Keratinocyte (primary cell): ENCODE measurements around the gene FTL. TPM values are rescaled to one million over a fixed set of nuclear protein-coding genes. Genes with fewer than 3 reads are reported as not detected.

ENCODE experiments used
- DNase-seq: peaks from one replicate; pipeline ENCODE4 v3.0.0-alpha.2; 2011; ENCODE audit warnings: low read depth, missing footprints, low spot score
- FAIRE-seq: peaks from 2 replicates; lab custom pipeline; 2011; peaks lifted over from hg19 to GRCh38; lab: Jason Lieb, UNC
- H2AFZ ChIP-seq: 2 replicates; pipeline ENCODE4 v1.6.0; 2012; ENCODE audit warnings: low read length, control low read depth, inconsistent platforms; ENCODE audit not compliant: control insufficient read depth
- H3K27ac ChIP-seq: 2 replicates; pipeline ENCODE4 v1.5.1; 2011; ENCODE audit warnings: low read length; ENCODE audit not compliant: control insufficient read depth, insufficient read depth
- H3K27me3 ChIP-seq: 3 replicates; pipeline ENCODE4 v1.6.0; 2011; ENCODE audit warnings: low read length; ENCODE audit not compliant: control insufficient read depth, insufficient read depth; ENCODE audit errors: extremely low read depth
- H3K36me3 ChIP-seq, 2 experiments: 2 replicates in 1 of 2; 3 replicates in 1 of 2; pipeline ENCODE4 v1.5.1; 2011; ENCODE audit warnings: low read length in 2 of 2, mild to moderate bottlenecking in 1 of 2; ENCODE audit not compliant: control insufficient read depth in 2 of 2, insufficient read depth in 2 of 2; ENCODE audit errors: extremely low read depth in 1 of 2
- H3K4me1 ChIP-seq: 3 replicates; pipeline ENCODE4 v1.5.1; 2011; ENCODE audit warnings: low read length; ENCODE audit not compliant: control insufficient read depth, insufficient read depth; ENCODE audit errors: extremely low read depth
- H3K4me2 ChIP-seq: 3 replicates; pipeline ENCODE4 v1.6.0; 2011; ENCODE audit warnings: low read depth, low read length; ENCODE audit not compliant: control insufficient read depth, insufficient read depth; ENCODE audit errors: extremely low read depth
- H3K4me3 ChIP-seq, 3 experiments: fragments of 200-600 bp in 1 of 3; sonication (generic) in 1 of 3; 2 replicates in 2 of 3; 3 replicates in 1 of 3; pipeline ENCODE4 v1.5.1; 2011 to 2016; ENCODE audit warnings: low read length in 3 of 3, mild to moderate bottlenecking in 3 of 3, control low read depth in 2 of 3, inconsistent platforms in 1 of 3, low read depth in 1 of 3, mixed read lengths in 1 of 3, mixed run types in 1 of 3, moderate library complexity in 1 of 3; ENCODE audit not compliant: control insufficient read depth in 2 of 3, insufficient read depth in 2 of 3; ENCODE audit errors: extremely low read depth in 1 of 3
- H3K79me2 ChIP-seq: 2 replicates; pipeline ENCODE4 v1.6.0; 2012; ENCODE audit warnings: low read length; ENCODE audit not compliant: control insufficient read depth, insufficient read depth
- H3K9ac ChIP-seq: 3 replicates; pipeline ENCODE4 v1.6.0; 2011; ENCODE audit warnings: low read length; ENCODE audit not compliant: control insufficient read depth, insufficient read depth; ENCODE audit errors: extremely low read depth
- H3K9me1 ChIP-seq: 3 replicates; pipeline ENCODE4 v1.6.0; 2011; ENCODE audit warnings: low read length; ENCODE audit not compliant: control insufficient read depth, insufficient read depth; ENCODE audit errors: extremely low read depth
- H3K9me3 ChIP-seq: 2 replicates; pipeline ENCODE4 v1.5.1; 2012; ENCODE audit warnings: low read depth, low read length; ENCODE audit not compliant: control insufficient read depth
- H4K20me1 ChIP-seq: 3 replicates; pipeline ENCODE4 v1.6.0; 2011; ENCODE audit warnings: low read length; ENCODE audit not compliant: control insufficient read depth, insufficient read depth; ENCODE audit errors: extremely low read depth
- EZH2 ChIP-seq: IDR thresholded peaks from one replicate; pipeline ENCODE4 v1.6.1; 2012; ENCODE audit warnings: inconsistent platforms, mild to moderate bottlenecking, low read length, moderate library complexity
- dilution Hi-C: fragments of 300-500 bp; cut with MboI; formaldehyde crosslinking; loops from one replicate; pipeline ENCODE4 v1.7.0; 2020; ENCODE audit warnings: low sequenced_read_pairs; ENCODE audit not compliant: extremely low pct_ligation_motif_present
- polyA plus RNA-seq, 5 experiments: library from polyadenylated mRNA; depleted of rRNA in 3 of 5; stranded (reverse) in 3 of 5; stranded (forward) in 1 of 5; unstranded in 1 of 5; fragments of >200 nt; gene quantifications; 1 replicate in 1 of 5; 2 replicates in 3 of 5; 3 replicates in 1 of 5; pipeline versions ENCODE4 v1.2.1 to v1.2.3, GENCODE V29; 2011 to 2012; ENCODE audit warnings: missing spikeins in 2 of 5, low read depth in 1 of 5, low replicate concordance in 1 of 5
- TF ChIP-seq, protein P1 (sequence below), 3 experiments: IDR thresholded peaks in 1 of 3; conservative IDR thresholded peaks in 1 of 3; optimal IDR thresholded peaks in 1 of 3; 2 replicates in 2 of 3; 3 replicates in 1 of 3; pipeline versions ENCODE3 to v1.5.1; 2011; ENCODE audit warnings: low read length in 3 of 3, mild to moderate bottlenecking in 3 of 3, moderate library complexity in 2 of 3, control low read depth in 1 of 3, inconsistent platforms in 1 of 3; ENCODE audit not compliant: insufficient read depth in 2 of 3; ENCODE audit errors: extremely low read depth in 1 of 3

Gene FTL
- polyA plus RNA-seq, 1 donor (not counting 4 experiments of a cell fraction or from before 2014, with no cell fraction given) = 838 TPM

GRCh38 chr19:49009828-49010227 is 44.7 kb downstream of the FTL start:
- Histone ChIP-seq H3K36me3 (peaks cover 26 to 39% of the 10 kb centered on the region in 2 experiments), H3K27me3 (no peaks in the 10 kb centered on the region), H2AFZ (no peak overlapping the region), H4K20me1 (no peaks in the 10 kb centered on the region), H3K4me2 (no peak overlapping the region), H3K4me1 (no peaks in the 10 kb centered on the region), H3K27ac (no peak overlapping the region), H3K9me1 (no peaks in the 10 kb centered on the region), H3K4me3 (no peak overlapping the region), H3K9ac (no peak overlapping the region), H3K9me3 (no peaks in the 10 kb centered on the region), H3K79me2 (no peaks in the 10 kb centered on the region)
- TF ChIP-seq, protein P1, sequence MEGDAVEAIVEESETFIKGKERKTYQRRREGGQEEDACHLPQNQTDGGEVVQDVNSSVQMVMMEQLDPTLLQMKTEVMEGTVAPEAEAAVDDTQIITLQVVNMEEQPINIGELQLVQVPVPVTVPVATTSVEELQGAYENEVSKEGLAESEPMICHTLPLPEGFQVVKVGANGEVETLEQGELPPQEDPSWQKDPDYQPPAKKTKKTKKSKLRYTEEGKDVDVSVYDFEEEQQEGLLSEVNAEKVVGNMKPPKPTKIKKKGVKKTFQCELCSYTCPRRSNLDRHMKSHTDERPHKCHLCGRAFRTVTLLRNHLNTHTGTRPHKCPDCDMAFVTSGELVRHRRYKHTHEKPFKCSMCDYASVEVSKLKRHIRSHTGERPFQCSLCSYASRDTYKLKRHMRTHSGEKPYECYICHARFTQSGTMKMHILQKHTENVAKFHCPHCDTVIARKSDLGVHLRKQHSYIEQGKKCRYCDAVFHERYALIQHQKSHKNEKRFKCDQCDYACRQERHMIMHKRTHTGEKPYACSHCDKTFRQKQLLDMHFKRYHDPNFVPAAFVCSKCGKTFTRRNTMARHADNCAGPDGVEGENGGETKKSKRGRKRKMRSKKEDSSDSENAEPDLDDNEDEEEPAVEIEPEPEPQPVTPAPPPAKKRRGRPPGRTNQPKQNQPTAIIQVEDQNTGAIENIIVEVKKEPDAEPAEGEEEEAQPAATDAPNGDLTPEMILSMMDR (optimal IDR thresholded peaks at IDR 0.05 in 1 of 3, IDR thresholded peaks at IDR 0.05 in 1 of 3, conservative IDR thresholded peaks at IDR 0.05 in 1 of 3; ENCODE audit: extremely low read depth in 1 of 3, insufficient read depth in 2 of 3, low read length in 3 of 3) = no peak
- no peak for TF ChIP-seq EZH2
- DNase-seq (no peak), FAIRE-seq (no peak)
- dilution Hi-C loops = no loop called here

GRCh38 chr19:49010453-49010852 is 45.3 kb downstream of the FTL start:
- no peak for FAIRE-seq
- H3K36me3 ChIP-seq = peaks cover 26 to 38% of the 10 kb centered on the region in 2 experiments
- H3K4me3 ChIP-seq = no peak overlapping the region
- H3K9me1 ChIP-seq = no peaks in the 10 kb centered on the region
- TF ChIP-seq, protein P1 (optimal IDR thresholded peaks at IDR 0.05 in 1 of 3, IDR thresholded peaks at IDR 0.05 in 1 of 3, conservative IDR thresholded peaks at IDR 0.05 in 1 of 3; ENCODE audit: extremely low read depth in 1 of 3, insufficient read depth in 2 of 3, low read length in 3 of 3) = no peak
- TF ChIP-seq EZH2 = no peak
- H3K9me3 ChIP-seq = no peaks in the 10 kb centered on the region
- no peaks in the 10 kb centered on the region for H3K79me2 ChIP-seq
- no peak overlapping the region for H3K4me2 ChIP-seq
- H3K27ac ChIP-seq = no peak overlapping the region
- H3K4me1 ChIP-seq = no peaks in the 10 kb centered on the region
- dilution Hi-C loops = no loop called here
- no peaks in the 10 kb centered on the region for H4K20me1 ChIP-seq
- H3K27me3 ChIP-seq = no peaks in the 10 kb centered on the region
- DNase-seq = no peak
- no peak overlapping the region for H3K9ac ChIP-seq
- no peak overlapping the region for H2AFZ ChIP-seq
